ENCODE data around the gene SNED1.

SNED1 gene

DNA sequence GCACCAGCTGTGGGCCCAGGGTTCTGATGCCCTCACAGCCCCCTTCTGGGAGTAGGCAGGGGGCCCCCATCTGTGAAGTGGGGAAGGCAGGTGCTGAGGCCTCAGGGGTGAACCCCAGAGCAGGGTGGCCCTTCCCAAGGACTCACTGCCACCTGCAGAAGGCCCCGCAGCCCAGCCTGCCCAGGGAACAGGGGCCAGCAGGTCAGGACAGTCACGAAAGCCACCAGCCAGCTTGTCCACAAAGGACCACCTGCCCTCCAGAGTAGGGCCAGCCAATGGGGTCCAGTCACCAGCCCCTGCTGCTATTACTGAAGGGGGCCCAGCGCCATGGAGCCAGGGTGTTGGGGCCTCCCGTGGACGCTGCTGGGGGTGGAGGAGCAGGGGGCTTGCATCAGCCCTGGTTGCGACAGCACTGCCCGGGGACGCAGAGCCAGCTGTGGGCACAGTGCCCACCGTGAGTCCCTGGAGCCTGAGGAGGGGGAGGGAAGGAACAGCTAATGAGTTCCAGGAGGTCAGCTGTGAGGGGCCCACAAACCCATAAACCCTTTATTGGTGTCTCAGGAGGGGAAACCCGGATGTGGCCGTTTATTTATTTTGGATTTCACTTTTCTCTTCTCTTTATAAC is 11.5 kb upstream of the SNED1 start:
- no peak overlapping the region for H3K9ac ChIP-seq (ENCODE audit: low read length)
- H3K4me3 ChIP-seq (ENCODE audit: low read length), result no peak overlapping the region
- H3K36me3 ChIP-seq (replicated peaks; ENCODE audit: insufficient read depth, low read length), result no peaks in the 10 kb centered on the region
- H3K9me3 ChIP-seq (replicated peaks; ENCODE audit: insufficient read depth, low read length), result no peaks in the 10 kb centered on the region
- H3K9me2 ChIP-seq (replicated peaks; ENCODE audit: insufficient read depth, low read length), result no peaks in the 10 kb centered on the region
- H3K27me3 ChIP-seq (replicated peaks; ENCODE audit: insufficient read depth, low read length), result peaks cover 16% of the 10 kb centered on the region; the same call in 1 of the 2 replicates
- no peak for DNase-seq
- H2AFZ ChIP-seq (ENCODE audit: low read length), result no peak overlapping the region
- no peak overlapping the region for H3K4me2 ChIP-seq (ENCODE audit: low read depth, low read length)
- H3K79me2 ChIP-seq (ENCODE audit: low read length), result no peaks in the 10 kb centered on the region
- TF ChIP-seq EZH2phosphoT487 (IDR thresholded peaks at IDR 0.05; ENCODE audit: low read length) (no peak), EZH2 (optimal IDR thresholded peaks at IDR 0.05; ENCODE audit: low read depth, low read length) (no peak)
- TF ChIP-seq, protein P1, sequence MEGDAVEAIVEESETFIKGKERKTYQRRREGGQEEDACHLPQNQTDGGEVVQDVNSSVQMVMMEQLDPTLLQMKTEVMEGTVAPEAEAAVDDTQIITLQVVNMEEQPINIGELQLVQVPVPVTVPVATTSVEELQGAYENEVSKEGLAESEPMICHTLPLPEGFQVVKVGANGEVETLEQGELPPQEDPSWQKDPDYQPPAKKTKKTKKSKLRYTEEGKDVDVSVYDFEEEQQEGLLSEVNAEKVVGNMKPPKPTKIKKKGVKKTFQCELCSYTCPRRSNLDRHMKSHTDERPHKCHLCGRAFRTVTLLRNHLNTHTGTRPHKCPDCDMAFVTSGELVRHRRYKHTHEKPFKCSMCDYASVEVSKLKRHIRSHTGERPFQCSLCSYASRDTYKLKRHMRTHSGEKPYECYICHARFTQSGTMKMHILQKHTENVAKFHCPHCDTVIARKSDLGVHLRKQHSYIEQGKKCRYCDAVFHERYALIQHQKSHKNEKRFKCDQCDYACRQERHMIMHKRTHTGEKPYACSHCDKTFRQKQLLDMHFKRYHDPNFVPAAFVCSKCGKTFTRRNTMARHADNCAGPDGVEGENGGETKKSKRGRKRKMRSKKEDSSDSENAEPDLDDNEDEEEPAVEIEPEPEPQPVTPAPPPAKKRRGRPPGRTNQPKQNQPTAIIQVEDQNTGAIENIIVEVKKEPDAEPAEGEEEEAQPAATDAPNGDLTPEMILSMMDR (IDR thresholded peaks at IDR 0.05; ENCODE audit: low read length), result no peak
- no peak overlapping the region for H3K27ac ChIP-seq (ENCODE audit: low read length)
- no peaks in the 10 kb centered on the region for H3K4me1 ChIP-seq (ENCODE audit: low read length)
- H4K20me1 ChIP-seq (ENCODE audit: insufficient read depth, low read length), result no peaks in the 10 kb centered on the region
- H3F3A ChIP-seq (ENCODE audit: insufficient read depth, low read length), result no peaks in the 10 kb centered on the region

DNA sequence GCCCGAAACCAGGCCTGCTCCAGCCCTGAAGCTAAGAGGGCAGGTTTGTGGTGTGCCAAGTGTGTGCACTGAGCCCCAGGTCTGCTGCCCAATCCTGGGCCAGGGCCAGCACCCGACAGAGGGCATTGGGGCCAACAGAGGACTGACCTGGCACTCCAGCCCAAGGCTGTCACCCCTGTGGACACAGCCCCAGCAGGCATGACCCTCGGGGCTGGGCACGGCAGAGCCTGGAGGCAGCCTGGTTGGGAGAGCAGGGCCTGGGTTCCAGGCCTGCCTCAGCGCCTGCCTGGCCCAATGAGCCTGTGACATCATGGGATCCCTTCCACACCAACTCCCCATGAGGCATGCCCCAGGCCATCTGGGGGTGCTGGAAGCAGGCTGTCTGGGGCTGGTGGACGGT is 10.8 kb upstream of the SNED1 start:
- H2AFZ ChIP-seq (ENCODE audit: low read length), result no peak overlapping the region
- no peaks in the 10 kb centered on the region for H3K9me3 ChIP-seq (replicated peaks; ENCODE audit: insufficient read depth, low read length)
- H3K4me1 ChIP-seq (ENCODE audit: low read length), result no peaks in the 10 kb centered on the region
- peaks cover 21% of the 10 kb centered on the region; the same call in 1 of the 2 replicates for H3K27me3 ChIP-seq (replicated peaks; ENCODE audit: insufficient read depth, low read length)
- H3K27ac ChIP-seq (ENCODE audit: low read length), result no peak overlapping the region
- H3K79me2 ChIP-seq (ENCODE audit: low read length), result no peaks in the 10 kb centered on the region
- no peaks in the 10 kb centered on the region for H4K20me1 ChIP-seq (ENCODE audit: insufficient read depth, low read length)
- no peaks in the 10 kb centered on the region for H3K36me3 ChIP-seq (replicated peaks; ENCODE audit: insufficient read depth, low read length)
- no peak overlapping the region for H3K4me2 ChIP-seq (ENCODE audit: low read depth, low read length)
- no peak for DNase-seq
- no peak for TF ChIP-seq EZH2phosphoT487 (IDR thresholded peaks at IDR 0.05; ENCODE audit: low read length)
- TF ChIP-seq, protein P1 (IDR thresholded peaks at IDR 0.05; ENCODE audit: low read length), result no peak
- no peak for TF ChIP-seq EZH2 (optimal IDR thresholded peaks at IDR 0.05; ENCODE audit: low read depth, low read length)
- H3K4me3 ChIP-seq (ENCODE audit: low read length), result no peak overlapping the region
- H3F3A ChIP-seq (ENCODE audit: insufficient read depth, low read length), result no peaks in the 10 kb centered on the region
- H3K9ac ChIP-seq (ENCODE audit: low read length), result no peak overlapping the region
- no peaks in the 10 kb centered on the region for H3K9me2 ChIP-seq (replicated peaks; ENCODE audit: insufficient read depth, low read length)

GRCh38 chr2:240988146-240988545 is 10.3 kb upstream of the SNED1 start:
- Histone ChIP-seq H3K4me2 (ENCODE audit: low read depth, low read length) (no peak overlapping the region), H2AFZ (ENCODE audit: low read length) (no peak overlapping the region), H3K4me1 (ENCODE audit: low read length) (no peaks in the 10 kb centered on the region), H3K9me3 (replicated peaks; ENCODE audit: insufficient read depth, low read length) (no peaks in the 10 kb centered on the region), H3K27ac (ENCODE audit: low read length) (no peak overlapping the region), H3K4me3 (ENCODE audit: low read length) (no peak overlapping the region), H3K9me2 (replicated peaks; ENCODE audit: insufficient read depth, low read length) (no peaks in the 10 kb centered on the region), H3K27me3 (replicated peaks; ENCODE audit: insufficient read depth, low read length) (peaks cover 15% of the 10 kb centered on the region; the same call in 1 of the 2 replicates), H3K36me3 (replicated peaks; ENCODE audit: insufficient read depth, low read length) (no peaks in the 10 kb centered on the region), H4K20me1 (ENCODE audit: insufficient read depth, low read length) (no peaks in the 10 kb centered on the region), H3K79me2 (ENCODE audit: low read length) (no peaks in the 10 kb centered on the region), H3F3A (ENCODE audit: insufficient read depth, low read length) (no peaks in the 10 kb centered on the region), H3K9ac (ENCODE audit: low read length) (no peak overlapping the region)
- TF ChIP-seq EZH2 (optimal IDR thresholded peaks at IDR 0.05; ENCODE audit: low read depth, low read length) (no peak), EZH2phosphoT487 (IDR thresholded peaks at IDR 0.05; ENCODE audit: low read length) (no peak)
- TF ChIP-seq, protein P1 (IDR thresholded peaks at IDR 0.05; ENCODE audit: low read length), result no peak
- DNase-seq, result no peak
